ENCODE measurements around the gene LY6G6C. TPM values are rescaled to one million over a fixed set of nuclear protein-coding genes. Genes with fewer than 3 reads are reported as not detected.
A peak's percentile ranks its signal among the peaks of the same experiment; 100 is the strongest.

Gene LY6G6C
- total RNA-seq, 6 experiments from 2014 or later, result not detected

DNA sequence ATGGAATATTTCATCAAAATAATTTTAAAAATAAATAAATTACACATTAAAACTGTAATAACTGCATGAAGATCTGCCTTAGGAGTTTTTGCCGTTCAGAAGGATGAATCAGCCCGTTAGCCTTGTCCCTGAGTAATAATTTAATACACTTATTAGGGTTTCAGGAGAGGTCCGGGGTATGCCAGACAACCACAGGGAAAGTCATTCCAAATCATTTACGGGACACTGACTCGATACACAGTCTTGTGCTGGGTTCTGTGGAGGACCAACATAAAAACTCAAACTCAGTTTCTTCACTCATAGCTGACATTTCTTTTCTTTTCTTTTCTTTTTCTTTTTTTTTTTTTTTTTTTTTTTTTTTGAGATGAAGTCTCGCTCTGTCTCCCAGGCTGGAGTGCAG, 15.6 kb downstream of the LY6G6C start:
- H3K9me3 Mint-ChIP-seq, result no peaks in the 10 kb centered on the region
- peaks cover 9% of the 10 kb centered on the region for H3K27me3 Mint-ChIP-seq (ENCODE audit: insufficient read depth)
- peak; percentile 43 for DNase-seq
- peaks cover 18% of the 10 kb centered on the region for H3K4me1 Mint-ChIP-seq (ENCODE audit: low read depth)
- no peaks in the 10 kb centered on the region for H3K36me3 Mint-ChIP-seq (ENCODE audit: low read depth)
- H3K27ac Mint-ChIP-seq, result no peak overlapping the region
- TF ChIP-seq, protein P1, sequence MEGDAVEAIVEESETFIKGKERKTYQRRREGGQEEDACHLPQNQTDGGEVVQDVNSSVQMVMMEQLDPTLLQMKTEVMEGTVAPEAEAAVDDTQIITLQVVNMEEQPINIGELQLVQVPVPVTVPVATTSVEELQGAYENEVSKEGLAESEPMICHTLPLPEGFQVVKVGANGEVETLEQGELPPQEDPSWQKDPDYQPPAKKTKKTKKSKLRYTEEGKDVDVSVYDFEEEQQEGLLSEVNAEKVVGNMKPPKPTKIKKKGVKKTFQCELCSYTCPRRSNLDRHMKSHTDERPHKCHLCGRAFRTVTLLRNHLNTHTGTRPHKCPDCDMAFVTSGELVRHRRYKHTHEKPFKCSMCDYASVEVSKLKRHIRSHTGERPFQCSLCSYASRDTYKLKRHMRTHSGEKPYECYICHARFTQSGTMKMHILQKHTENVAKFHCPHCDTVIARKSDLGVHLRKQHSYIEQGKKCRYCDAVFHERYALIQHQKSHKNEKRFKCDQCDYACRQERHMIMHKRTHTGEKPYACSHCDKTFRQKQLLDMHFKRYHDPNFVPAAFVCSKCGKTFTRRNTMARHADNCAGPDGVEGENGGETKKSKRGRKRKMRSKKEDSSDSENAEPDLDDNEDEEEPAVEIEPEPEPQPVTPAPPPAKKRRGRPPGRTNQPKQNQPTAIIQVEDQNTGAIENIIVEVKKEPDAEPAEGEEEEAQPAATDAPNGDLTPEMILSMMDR (IDR thresholded peaks at IDR 0.05), result no peak
- no peak overlapping the region for H3K4me3 Mint-ChIP-seq

DNA sequence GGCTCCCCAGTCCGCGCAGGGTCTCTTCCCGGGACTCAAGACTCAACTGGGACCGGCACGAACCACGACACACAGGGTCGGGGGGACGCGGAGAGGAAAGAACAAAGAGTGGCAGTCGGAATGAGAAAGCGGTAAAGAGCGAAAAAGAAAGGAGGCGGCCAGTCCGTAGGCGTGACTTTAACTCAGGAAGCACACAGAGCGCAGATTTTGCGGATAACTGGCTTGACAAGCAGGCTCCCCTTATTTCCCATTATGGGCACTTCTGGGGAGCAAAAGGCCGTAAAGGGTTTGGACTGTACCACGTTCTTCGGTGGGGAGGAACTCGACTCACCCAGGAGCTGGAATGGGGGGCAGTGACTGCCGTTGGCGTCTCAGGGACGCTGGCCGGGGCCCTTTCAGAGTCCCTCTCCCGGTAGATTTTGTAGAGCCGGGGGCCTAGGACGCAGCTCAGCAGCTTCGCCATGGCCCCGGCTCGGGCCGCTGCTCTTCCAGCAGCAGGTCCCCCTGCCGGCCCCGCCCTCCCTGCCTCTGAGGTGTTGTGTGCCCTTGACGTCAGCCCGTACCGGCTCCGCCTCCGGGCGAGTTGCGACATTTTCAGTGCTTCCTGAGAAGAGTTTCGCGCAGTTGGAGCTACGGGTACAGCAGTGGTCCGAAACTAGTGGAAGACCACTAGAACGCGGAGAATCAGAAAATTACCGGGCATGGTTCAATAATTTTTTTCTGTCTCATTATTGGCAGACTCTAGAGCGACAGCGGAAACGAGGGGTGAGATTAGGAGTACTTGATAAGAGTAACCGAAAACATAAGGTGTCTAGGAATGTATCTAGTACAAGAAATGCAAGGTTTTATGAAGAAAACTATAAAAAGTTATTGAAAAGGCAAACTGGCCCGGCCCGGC, 18.5 kb downstream of the LY6G6C start, which contains the start of gene ABHD16A:
TSS of gene ABHD16A (minus strand) at position 506 of the 898 bp plus-strand sequence. CDS start at position 463, 43 bp downstream.
- Mint-ChIP-seq H3K4me3 (peak within 1 kb of the TSS; percentile 93), H3K36me3 (ENCODE audit: low read depth) (no peaks in the 10 kb centered on the region), H3K27me3 (ENCODE audit: insufficient read depth) (peaks cover 3% of the 10 kb centered on the region), H3K9me3 (no peaks in the 10 kb centered on the region), H3K4me1 (ENCODE audit: low read depth) (peaks cover 24% of the 10 kb centered on the region), H3K27ac (peak within 1 kb of the TSS; percentile 97)
- TF ChIP-seq, protein P1 (IDR thresholded peaks at IDR 0.05), result peak; percentile 52
- peak; percentile 98 for DNase-seq

DNA sequence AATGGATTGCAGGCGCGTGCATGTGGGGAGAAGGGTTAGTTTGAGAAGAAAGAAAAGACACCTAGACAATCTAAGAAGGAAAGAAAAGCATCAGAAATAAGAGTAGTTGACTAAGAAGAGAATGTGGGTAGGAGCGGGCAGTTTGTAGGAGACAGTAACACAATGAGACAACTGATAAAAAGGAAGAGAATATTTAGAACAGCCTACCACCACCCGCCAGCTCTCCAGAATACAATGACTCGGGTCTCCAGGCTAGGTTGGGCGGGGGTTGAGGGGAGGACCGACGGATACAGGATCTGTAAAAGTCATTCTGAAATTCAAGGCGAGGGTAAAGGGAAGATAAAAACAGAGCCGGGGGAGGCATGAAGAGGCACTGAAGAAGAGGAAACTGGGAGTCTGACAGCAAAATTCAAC, 19.1 kb downstream of the LY6G6C start:
- peaks cover 30% of the 10 kb centered on the region for H3K4me1 Mint-ChIP-seq (ENCODE audit: low read depth)
- peak overlapping the region; percentile 93 for H3K4me3 Mint-ChIP-seq
- H3K27ac Mint-ChIP-seq, result peak overlapping the region; percentile 97
- H3K36me3 Mint-ChIP-seq (ENCODE audit: low read depth), result no peaks in the 10 kb centered on the region
- no peaks in the 10 kb centered on the region for H3K9me3 Mint-ChIP-seq
- no peak for DNase-seq
- TF ChIP-seq, protein P1 (IDR thresholded peaks at IDR 0.05), result no peak
- H3K27me3 Mint-ChIP-seq (ENCODE audit: insufficient read depth), result no peaks in the 10 kb centered on the region; the same call in none of the 2 replicates

DNA sequence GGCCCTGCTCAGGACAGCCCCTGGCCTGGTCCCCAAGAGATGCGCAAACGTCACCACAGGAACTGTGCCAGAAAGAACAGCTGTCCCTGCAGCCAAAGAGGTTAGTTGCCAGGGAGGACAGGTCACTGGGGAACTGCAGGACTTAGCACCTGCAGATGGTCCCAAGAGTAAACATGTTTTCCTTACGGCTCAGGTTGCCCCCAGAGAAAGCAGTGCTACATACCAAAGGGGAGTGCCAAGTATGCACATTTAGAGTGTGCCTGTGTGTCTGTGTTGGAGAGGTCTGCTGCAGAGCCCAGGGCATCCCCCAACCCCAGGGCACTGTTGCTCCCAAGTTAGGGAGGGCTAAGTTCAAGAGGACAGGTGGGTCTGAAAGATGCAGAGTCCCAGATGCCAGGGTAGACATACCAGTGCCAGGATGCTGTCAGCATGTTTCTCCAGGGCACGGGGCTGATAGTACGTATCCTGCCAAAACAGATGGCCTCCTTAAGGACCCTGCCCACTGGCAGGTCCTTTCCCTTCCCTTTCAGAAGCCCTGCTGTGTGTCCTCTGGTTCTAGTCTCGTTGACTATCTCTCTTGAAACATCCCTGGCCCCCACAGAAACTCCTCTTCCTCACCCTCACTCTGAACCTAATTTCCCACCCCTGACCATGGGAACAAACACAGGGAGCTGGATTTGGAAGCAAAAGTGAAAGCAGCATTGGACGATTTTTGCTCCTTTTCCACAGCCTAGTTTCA, 19.7 kb downstream of the LY6G6C start:
- no peaks in the 10 kb centered on the region; the same call in 1 of the 2 replicates for H3K27me3 Mint-ChIP-seq (ENCODE audit: insufficient read depth)
- no peaks in the 10 kb centered on the region for H3K36me3 Mint-ChIP-seq (ENCODE audit: low read depth)
- TF ChIP-seq, protein P1 (IDR thresholded peaks at IDR 0.05), result no peak
- peaks cover 33% of the 10 kb centered on the region for H3K4me1 Mint-ChIP-seq (ENCODE audit: low read depth)
- DNase-seq, result no peak
- no peaks in the 10 kb centered on the region for H3K9me3 Mint-ChIP-seq
- peak overlapping the region; percentile 97 for H3K27ac Mint-ChIP-seq
- peak overlapping the region; percentile 93 for H3K4me3 Mint-ChIP-seq

DNA sequence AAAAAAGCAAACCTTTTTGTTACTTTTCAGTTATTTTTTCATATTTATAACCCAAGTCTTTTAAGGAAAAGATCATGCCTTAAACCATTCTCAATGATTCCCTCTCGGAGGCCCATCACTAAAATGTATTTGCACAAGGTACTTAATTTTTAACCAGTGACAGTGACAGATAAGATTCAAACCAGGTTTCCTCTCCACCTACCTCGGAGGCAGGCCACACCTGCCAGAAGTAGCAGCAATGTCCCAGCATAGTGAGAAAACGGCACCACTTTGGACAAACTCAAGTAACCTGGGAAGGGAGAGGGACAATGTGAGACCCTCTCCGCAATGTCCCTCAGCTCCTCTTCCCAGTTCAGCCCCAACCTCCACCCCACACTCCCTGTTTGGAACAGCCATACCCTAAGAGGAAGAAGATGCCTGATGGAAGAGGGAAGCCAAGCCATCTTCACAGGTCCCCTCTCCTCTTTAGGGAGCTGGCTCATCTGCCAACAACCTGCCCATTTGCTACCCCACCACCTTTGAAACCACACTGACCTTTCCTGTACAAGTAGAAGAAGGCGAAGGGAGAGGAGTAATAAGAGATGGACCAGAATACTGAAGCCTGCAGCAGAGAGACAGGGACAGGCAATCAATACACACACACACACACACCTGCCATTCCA, 20.7 kb downstream of the LY6G6C start:
- H3K4me3 Mint-ChIP-seq, result peak overlapping the region; percentile 93
- no peak for DNase-seq
- peaks cover 33% of the 10 kb centered on the region for H3K4me1 Mint-ChIP-seq (ENCODE audit: low read depth)
- TF ChIP-seq, protein P1 (IDR thresholded peaks at IDR 0.05), result no peak
- no peaks in the 10 kb centered on the region; the same call in 1 of the 2 replicates for H3K27me3 Mint-ChIP-seq (ENCODE audit: insufficient read depth)
- no peaks in the 10 kb centered on the region for H3K36me3 Mint-ChIP-seq (ENCODE audit: low read depth)
- no peaks in the 10 kb centered on the region for H3K9me3 Mint-ChIP-seq
- H3K27ac Mint-ChIP-seq, result no peak overlapping the region; the same call in 1 of the 2 replicates

Measured in HFFc6 (cell line).